HFF-Myc (cell line): ENCODE data around the gene PACS1.

ENCODE experiments used
- DNase-seq: peaks from one replicate; pipeline ENCODE4 v3.0.0-alpha.2; 2011; ENCODE audit warnings: low read depth; ENCODE audit errors: extremely low read depth
- H3K4me3 ChIP-seq: replicated peaks from 2 replicates; pipeline ENCODE4 v1.5.1; 2011; ENCODE audit warnings: low read depth, mild to moderate bottlenecking, control low read depth, low read length
- CTCF ChIP-seq: IDR thresholded peaks from 2 replicates; pipeline ENCODE4 v1.5.1; 2012; ENCODE audit warnings: mild to moderate bottlenecking, low read depth, low read length, control low read depth; ENCODE audit errors: missing control alignments

PACS1 gene

DNA sequence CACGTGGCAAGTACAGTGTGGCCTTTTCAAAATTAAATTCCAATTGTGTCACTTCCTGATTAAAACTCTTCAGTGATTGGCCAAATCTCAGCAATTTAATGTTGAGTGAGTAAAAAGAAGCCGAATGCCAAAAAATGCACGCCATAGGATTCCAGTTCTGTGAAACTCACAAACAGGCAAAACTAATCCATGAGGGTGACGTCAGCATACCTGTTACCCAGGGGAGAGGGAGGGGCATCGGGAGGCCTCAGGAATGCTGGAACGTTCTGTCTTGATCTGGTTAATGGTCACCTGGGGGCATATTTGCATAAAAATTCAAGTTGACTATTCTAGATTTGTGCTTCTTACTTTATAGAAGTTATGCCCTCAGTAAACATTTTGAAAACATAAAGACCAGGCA is 158.4 kb downstream of the PACS1 start:
- H3K4me3 ChIP-seq: no peak overlapping the region
- TF ChIP-seq CTCF: no peak
- DNase-seq: no peak

DNA sequence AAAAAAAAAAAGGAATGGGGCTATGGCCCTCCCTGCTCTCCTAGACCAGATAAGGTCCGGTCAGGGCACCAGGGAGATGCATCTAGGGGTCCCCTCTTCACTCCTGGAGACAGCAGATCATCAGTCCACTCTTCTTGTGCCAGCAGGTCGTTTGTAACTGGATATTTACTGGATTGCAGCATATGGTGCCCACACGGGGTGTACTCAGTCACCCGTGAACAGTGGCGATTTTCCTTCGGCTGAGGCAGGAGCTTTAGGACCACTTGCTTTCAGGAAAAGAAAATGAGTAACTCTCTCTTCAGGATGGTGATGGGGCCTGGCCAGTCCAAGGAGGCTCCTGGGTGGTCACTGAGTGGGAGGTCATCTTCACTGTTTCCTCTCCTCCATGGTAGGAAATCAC is 160.1 kb downstream of the PACS1 start:
- H3K4me3 ChIP-seq: no peak overlapping the region
- no peak for DNase-seq
- TF ChIP-seq CTCF: no peak

DNA sequence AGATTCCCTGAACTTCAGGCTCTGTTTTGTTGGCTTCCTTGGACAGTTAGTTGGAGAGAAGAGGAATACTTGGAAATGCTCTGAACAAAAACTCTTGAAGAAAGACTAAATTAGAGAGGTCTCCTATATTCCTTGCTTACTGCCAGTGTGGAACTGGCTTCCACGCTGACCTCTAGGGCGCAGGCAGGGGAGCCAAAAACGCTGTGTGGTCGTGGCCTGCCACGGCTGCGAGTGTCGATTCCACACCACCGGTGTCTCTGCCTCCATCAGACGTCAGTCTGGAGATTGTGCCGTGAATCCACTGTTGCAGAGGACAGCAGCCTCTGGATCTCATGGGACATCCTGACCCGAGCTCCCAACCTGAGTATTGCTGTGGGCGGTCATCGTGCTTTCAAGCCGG is 160.9 kb downstream of the PACS1 start:
- TF ChIP-seq CTCF: no peak

DNA sequence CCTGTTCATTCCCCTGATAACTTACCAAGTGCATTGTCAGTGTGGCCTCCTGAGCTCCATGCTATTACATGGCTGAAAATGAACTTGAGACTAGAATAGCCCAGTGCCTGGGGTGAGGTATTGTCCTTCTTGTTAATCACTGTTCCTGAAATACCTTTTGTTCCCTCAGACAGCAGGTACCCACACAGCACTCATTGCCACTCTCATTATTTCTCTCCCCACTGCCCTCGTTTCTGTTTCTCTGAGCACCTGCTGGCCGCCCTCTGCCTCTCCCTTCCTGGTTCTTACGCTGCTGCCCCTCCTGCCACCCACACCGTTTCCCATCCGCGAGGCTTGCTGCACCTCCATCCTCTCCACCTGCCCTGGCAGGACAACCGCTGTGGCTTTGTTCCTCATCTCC is 161.5 kb downstream of the PACS1 start:
- TF ChIP-seq CTCF: no peak
- no peak overlapping the region for H3K4me3 ChIP-seq
- DNase-seq: no peak

More for the DNA sequence above, 160.9 kb downstream of the PACS1 start:
- DNase-seq: no peak
- H3K4me3 ChIP-seq: no peak overlapping the region

DNA sequence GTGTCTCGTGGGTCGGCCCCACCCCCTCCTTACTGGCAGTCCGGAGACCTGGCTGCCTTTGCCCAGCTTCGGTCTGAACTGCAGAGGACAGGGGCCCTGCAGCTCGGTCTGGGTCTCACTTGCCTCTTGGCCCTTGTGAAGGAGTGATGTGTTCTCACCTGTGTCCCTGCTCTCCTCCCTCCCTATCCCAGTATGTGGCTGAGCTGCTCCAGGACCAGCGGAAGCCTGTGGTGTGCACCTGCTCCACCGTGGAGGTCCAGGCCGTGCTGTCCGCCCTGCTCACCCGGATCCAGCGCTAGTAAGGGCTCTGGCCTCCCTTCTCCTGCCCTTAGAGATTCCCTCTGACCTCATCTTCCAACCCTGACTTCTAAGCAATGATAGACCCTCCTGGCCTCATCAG is 162.7 kb downstream of the PACS1 start:
- H3K4me3 ChIP-seq: no peak overlapping the region
- no peak for TF ChIP-seq CTCF
- DNase-seq: no peak

DNA sequence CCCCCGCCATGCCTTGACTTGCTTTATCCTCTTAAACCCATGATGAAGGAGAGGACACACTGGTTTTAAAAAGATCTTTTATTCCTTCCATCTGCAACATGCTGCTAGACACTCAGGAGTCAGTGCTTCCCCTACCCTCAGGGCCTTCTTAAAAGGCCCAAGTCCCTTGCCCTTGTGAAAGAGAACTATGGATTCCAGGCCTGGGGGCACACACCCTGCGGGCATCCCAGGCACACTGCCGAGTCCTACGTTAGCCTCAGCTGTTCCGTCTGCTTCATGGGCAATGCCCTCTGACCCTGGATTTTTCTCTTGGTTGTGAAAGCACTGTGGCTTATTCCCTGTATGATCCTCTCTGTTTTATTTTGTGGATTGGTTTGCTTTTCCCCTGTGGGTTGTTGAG is 163.2 kb downstream of the PACS1 start:
- no peak overlapping the region for H3K4me3 ChIP-seq
- no peak for TF ChIP-seq CTCF
- DNase-seq: no peak

GRCh38 chr11:66235141-66235540 is 165.1 kb downstream of the PACS1 start:
- DNase-seq: no peak
- TF ChIP-seq CTCF: no peak
- no peak overlapping the region for H3K4me3 ChIP-seq
